Raji (cell line): Measurements from ENCODE around the gene ST3GAL4.

Experiments
- POLR2A ChIP-seq: IDR thresholded peaks from 2 replicates; pipeline ENCODE4 v1.6.1; 2011; ENCODE audit warnings: low read depth, low read length, control low read depth; ENCODE audit not compliant: insufficient read depth

The ST3GAL4 gene

DNA sequence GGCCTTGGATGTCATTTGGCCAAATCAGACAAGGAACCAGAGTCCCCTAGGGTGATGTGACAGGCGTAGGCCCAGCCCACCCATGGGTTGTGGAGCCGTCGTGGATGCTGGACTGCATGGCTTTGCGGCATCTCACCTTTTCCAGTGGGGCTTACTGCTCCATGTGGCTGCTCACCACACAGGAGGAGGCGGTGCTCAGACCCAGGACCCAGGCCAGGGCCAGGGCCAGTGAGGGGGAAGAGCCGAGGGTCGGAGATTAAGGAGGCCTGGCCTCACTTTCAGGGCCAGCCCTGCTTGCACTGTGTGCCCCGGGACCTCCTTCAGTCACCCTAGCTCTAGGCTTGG, 105.6 kb downstream of the ST3GAL4 start:
- no peak for TF ChIP-seq POLR2A

DNA sequence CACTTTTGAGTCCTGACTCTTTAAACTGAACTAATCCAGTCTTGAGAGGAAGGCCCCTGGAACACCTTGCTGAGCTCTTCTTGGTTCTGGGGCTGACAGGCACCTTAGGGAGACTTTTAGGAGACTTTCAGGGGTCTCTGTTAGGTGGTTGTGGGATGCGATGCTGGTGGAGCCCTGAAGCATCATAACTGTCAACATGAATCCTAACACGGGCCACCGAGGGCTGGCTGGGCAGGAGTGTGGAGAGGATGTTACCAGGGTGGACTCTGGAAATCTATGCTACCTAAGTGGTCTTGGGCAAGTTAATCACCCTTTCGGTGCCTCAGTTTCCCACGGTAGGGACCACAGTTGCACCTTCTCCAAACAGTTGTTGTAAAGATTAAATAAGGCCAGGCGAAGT, 106.5 kb downstream of the ST3GAL4 start:
- no peak for TF ChIP-seq POLR2A

DNA sequence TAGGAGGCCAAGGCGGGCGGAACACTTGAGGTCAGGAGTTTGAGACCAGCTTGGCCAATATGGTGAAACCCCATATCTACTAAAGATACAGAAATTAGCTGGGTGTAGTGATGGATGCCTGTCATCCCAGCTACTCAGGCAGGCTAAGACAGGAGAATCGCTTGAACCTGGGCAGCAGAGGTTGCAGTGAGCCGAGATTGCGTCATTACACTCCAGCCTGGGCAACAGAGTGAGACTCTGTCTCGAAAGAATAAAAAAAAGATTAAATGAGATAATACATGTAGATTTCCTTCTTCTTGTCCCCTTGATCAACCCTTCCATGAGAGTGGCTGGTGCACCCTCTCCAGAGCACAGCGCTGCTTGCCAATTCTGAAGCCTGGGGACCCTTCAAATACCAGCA, 106.9 kb downstream of the ST3GAL4 start:
- no peak for TF ChIP-seq POLR2A
